ELF-1 (cell line): ENCODE measurements around the gene BLTP2.
"Not testable (repeated sequence)": the region's sequence is repeated elsewhere in the genome, so short reads cannot be mapped to it uniquely, and the experiment has no call there.

Experiments used
- DNase-seq: peaks from one replicate; pipeline ENCODE4 v3.0.0-alpha.2; 2016; ENCODE audit warnings: low read depth, low spot score

The BLTP2 gene

DNA sequence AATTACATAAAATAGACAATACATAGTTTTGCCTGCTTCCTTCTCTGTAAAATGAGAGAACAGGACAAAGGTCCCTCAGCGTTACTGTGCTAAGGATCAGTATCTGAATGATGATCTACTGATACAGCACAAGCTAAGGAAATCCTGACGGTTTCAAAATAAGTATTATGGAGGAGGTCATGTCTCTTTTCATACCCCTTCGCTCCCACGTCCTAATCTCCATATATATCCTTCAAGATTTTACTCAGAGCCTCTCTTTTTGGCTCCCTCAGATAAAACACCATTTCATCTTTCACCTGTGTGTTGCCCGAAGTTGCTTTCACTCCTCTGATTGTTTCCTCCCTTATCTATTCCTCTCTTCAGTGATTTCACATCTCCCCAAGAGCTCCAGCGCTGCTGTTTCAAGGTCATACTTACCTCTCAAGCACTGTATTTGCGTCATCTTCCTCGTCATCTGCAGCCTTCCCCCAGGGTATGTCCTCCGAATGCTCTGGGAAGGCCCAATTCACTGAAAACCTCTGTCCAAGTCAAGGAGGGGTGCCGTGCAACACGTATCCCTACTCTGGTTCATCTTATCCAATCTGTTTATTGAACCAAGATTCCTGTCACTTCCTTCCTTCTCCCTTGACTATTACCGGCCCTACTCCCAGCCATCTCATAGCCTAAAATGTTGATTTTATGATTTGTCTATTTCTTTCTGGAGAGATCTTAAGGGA is 1.2 kb upstream of the BLTP2 start:
- no peak for DNase-seq

- DNase-seq = no peak
Measured at GRCh38 chr17:28645576-28645939, 600 bp upstream of the BLTP2 start.

- DNase-seq = peak; percentile 48
Measured at GRCh38 chr17:28643983-28644786, 773 bp downstream of the BLTP2 start.

DNA sequence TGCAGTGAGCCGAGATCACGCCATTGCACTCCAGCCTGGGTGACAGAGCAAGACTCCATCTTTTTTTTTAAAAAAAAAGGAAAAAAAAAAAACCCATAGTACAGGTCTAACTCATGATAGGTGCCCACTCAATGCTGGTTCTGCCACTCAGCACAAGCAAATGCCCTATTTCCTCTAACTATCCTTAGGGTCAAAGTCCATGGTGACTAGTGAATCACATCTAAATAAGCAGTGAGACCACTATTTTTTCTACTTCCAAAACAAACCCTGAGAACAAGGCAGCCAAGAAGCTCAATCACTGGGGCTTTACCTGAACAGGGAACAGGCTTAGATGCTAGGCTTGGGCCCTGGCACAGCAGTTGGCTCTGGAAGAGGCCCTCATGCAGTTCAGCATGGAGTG is 3.4 kb downstream of the BLTP2 start:
- no peak for DNase-seq

DNA sequence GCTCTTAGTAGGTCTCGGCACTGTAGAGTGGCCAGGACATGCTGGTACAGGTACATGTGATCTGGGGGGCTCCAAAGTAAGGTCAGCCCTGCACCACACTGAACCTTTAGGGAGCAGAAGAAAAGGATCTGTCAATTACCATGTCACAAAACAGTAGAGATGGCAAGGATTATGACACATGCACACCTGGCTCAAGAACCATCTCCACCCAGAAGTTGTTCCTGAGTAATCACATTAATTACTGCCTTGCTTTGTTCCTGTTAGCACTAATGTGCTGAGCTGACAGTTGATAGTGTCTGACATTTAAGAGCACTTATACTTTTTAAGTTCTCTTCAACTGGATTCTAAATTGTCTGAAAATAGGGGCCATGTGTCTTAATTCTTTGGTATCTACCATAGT is 9.5 kb downstream of the BLTP2 start:
- DNase-seq = no peak

- DNase-seq = no peak
Measured at GRCh38 chr17:28634206-28634865, 10.6 kb downstream of the BLTP2 start.

DNA sequence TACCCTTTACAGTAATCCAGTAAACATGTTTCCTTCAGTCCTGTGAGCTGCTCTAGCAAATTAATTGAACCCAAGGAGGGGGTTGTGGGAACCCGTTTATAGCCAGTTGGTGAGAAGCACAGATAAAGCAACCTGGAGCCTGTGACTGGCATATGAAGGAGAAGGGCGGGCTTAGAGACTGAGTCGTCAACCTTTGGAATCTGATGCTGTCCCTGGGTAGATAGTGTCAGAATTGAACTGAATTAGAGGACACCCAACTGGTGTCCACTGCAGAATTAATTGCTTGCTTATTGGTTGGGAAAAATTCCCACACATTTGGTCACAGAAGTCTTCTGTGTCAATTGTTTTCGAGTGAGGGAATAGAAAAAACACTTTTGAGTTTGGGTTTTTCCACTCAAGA is 18.1 kb downstream of the BLTP2 start:
- no peak for DNase-seq

GRCh38 chr17:28624148-28624547 is 20.8 kb downstream of the BLTP2 start:
- DNase-seq = no peak

GRCh38 chr17:28623696-28624095 is 21.3 kb downstream of the BLTP2 start:
- no peak for DNase-seq

GRCh38 chr17:28622186-28622585 is 22.8 kb downstream of the BLTP2 start:
- DNase-seq = no peak

- no peak for DNase-seq
Measured at GRCh38 chr17:28620010-28620409, 24.9 kb downstream of the BLTP2 start.

DNA sequence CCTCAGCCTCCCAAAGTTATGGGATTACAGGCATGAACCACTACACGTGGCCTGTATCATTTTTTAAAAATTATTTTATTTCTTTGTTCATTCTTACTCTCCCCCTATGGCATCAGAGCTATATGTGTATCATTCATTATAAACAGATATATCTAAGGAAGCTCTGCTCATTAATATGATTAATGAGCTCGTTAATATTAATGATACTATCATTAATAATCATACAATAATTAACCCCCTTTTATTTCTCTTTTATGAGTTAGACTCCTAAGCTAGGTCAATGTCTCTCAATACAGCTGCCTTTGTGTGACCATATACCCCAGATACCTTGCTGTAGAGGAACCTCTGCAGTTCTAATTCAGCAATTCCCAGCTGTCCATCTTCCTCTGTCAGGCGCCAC is 26.5 kb downstream of the BLTP2 start:
- DNase-seq = no peak

- DNase-seq = no peak
Measured at GRCh38 chr17:28616281-28616680, 28.7 kb downstream of the BLTP2 start.

GRCh38 chr17:28615260-28615940 is 29.6 kb downstream of the BLTP2 start:
- DNase-seq = no peak

GRCh38 chr17:28613931-28614381 is 31.0 kb downstream of the BLTP2 start, which contains the start of gene RSKR:
Gene RSKR (minus strand): TSS chr17:28614185. CDS start chr17:28614161, 24 bp downstream.
- DNase-seq = no peak

DNA sequence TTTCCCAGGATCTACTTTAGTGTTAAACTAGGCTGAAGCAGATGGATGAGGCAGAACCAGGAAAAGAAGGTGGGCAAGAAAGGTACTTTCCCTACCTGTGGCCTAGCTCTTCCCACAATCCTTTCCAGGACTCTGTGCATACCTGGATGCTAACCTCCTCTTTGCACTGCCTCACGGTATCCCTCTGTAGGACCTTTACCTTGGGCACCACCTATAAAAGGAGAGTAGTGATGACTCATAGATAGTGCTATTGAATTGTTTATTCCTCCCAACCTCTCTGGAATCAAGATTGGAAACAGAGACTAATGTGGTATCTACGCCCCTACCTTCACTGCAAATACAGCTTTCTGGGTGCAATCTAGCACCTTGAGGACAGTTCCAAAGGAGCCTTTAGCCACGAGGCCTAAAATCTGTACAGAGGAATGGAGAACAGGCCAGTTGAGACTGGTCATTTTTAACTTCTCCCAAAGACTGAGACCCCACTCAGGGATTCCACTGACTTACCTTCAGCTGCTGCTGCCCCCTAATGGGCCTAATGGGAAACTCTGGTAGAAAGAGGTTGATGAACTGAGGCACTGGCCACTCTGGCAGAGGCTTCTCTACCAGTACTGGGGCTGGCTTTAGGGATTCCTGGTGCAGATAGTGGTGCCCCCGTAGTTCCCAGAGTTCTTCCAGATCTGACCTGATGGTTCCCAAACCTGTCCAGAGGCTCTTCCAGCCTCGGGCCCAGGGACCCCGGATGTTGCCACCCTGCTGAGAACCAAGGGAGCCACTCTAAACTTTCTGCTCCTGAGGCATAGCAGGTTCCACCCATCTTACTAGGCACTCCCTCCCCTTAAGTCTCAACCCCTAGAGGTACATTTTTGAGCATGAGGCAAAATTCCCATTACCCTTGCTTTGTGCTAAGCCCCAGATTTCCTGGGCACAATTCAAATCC is 31.8 kb downstream of the BLTP2 start:
- DNase-seq = peak; percentile 38

GRCh38 chr17:28612531-28612930 is 32.4 kb downstream of the BLTP2 start:
- DNase-seq = no peak

DNA sequence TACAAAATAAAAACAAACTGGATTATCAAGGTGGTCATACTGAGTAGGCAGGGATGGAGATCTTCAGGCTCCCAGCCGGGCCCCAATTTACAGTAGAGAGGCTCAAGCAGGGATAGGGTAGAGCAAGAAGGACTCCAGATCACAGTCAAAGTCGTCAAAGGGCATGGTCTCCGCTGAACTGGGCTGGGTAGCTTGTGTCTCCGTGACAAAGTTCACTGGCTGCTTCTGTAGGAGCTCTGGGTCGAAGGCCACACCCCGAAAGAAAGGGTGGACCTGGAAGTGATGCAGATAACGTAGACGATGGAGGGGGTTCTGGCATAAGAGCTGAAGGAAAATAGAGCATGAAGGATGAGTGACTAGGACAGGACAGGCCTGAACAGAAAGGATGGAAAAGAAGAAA is 34.6 kb downstream of the BLTP2 start:
- DNase-seq = no peak

DNA sequence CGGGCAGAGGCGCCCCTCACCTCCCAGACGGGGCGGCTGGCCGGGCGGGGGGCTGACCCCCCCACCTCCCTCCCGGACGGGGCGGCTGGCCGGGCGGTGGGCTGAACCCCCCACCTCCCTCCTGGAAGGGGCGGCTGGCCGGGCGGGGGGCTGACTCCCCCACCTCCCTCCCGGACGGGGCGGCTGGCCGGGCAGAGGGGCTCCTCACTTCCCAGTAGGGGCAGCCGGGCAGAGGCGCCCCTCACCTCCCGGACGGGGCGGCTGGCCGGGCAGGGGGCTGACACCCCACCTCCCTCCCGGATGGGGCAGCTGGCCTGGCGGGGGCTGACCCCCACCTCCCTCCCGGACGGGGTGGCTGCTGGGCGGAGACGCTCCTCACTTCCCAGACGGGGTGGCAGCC is 40.9 kb downstream of the BLTP2 start:
- not testable (repeated sequence) for DNase-seq

GRCh38 chr17:28599311-28600184 is 45.4 kb downstream of the BLTP2 start:
- DNase-seq = peak; percentile 52
